AG04450 (cell line): ENCODE measurements around the gene ZSCAN29. TPM values are rescaled to one million over a fixed set of nuclear protein-coding genes. Genes with fewer than 3 reads are reported as not detected.

Source experiments
- CTCF ChIA-PET: fragments of 300-600, 350-600 bp; formaldehyde crosslinking; extraction: SDS; loops from one replicate; lab custom pipeline; 2022; ENCODE audit warnings: antibody characterized with exemption, inconsistent platforms; lab: Charles Lee
- POLR2A ChIA-PET: fragments of 350-600 bp; formaldehyde crosslinking; extraction: SDS; loops from one replicate; lab custom pipeline; 2021; ENCODE audit warnings: antibody characterized with exemption, inconsistent platforms; lab: Yijun Ruan, JAX
- DNase-seq: peaks from one replicate; pipeline ENCODE4 v3.0.0-alpha.2; 2011; ENCODE audit warnings: low read depth, low spot score
- H3K27ac ChIP-seq: one replicate; pipeline ENCODE4 v1.5.1; 2012; ENCODE audit warnings: low read depth, low read length, control low read depth
- H3K27me3 ChIP-seq: one replicate; pipeline ENCODE4 v1.6.0; 2012; ENCODE audit warnings: low read length; ENCODE audit not compliant: control insufficient read depth, insufficient read depth
- H3K4me3 ChIP-seq: 2 replicates; pipeline ENCODE4 v1.5.1; 2011; ENCODE audit warnings: mild to moderate bottlenecking, low read depth, low read length, control low read depth
- H3K9me3 ChIP-seq: 2 replicates; pipeline ENCODE4 v1.5.1; 2012; ENCODE audit warnings: low read length; ENCODE audit not compliant: control insufficient read depth, insufficient read depth
- polyA plus RNA-seq: library from polyadenylated mRNA; depleted of rRNA; stranded (reverse); fragments of >200 nt; gene quantifications from 2 replicates; pipeline ENCODE4 v1.2.3, GENCODE V29; 2011; rRNA removed
- TF ChIP-seq, protein P1 (sequence below): IDR thresholded peaks from 2 replicates; pipeline ENCODE4 v1.5.1; 2011; ENCODE audit warnings: low read depth, low read length, control low read depth, inconsistent platforms

The ZSCAN29 gene
- polyA plus RNA-seq, 1 experiment: 9.6 TPM

GRCh38 chr15:43312378-43312777 lies 58.5 kb downstream of the ZSCAN29 start:
- Histone ChIP-seq H3K27me3 (peaks cover 30% of the 10 kb centered on the region), H3K27ac (no peak overlapping the region), H3K4me3 (no peak overlapping the region), H3K9me3 (no peaks in the 10 kb centered on the region)
- DNase-seq: no peak
- TF ChIP-seq, protein P1, sequence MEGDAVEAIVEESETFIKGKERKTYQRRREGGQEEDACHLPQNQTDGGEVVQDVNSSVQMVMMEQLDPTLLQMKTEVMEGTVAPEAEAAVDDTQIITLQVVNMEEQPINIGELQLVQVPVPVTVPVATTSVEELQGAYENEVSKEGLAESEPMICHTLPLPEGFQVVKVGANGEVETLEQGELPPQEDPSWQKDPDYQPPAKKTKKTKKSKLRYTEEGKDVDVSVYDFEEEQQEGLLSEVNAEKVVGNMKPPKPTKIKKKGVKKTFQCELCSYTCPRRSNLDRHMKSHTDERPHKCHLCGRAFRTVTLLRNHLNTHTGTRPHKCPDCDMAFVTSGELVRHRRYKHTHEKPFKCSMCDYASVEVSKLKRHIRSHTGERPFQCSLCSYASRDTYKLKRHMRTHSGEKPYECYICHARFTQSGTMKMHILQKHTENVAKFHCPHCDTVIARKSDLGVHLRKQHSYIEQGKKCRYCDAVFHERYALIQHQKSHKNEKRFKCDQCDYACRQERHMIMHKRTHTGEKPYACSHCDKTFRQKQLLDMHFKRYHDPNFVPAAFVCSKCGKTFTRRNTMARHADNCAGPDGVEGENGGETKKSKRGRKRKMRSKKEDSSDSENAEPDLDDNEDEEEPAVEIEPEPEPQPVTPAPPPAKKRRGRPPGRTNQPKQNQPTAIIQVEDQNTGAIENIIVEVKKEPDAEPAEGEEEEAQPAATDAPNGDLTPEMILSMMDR: no peak
- CTCF ChIA-PET: no interaction called here
- POLR2A ChIA-PET: interaction anchor here (0.5 kb wide), 1 partner anchor 123 kb away, joined by 6 read pairs; no protein-coding TSS in a partner anchor

Other genes with a start within 250 kb of the ZSCAN29 start
- 4.3 and 4.8 TPM in 2 replicates for gene TMEM62, start 237.5 kb downstream of the ZSCAN29 start, polyA plus RNA-seq
- gene CCNDBP1, start 185.6 kb downstream of the ZSCAN29 start, polyA plus RNA-seq: 43.3 and 54.2 TPM in 2 replicates
- gene EPB42, start 150.0 kb downstream of the ZSCAN29 start, polyA plus RNA-seq: not detected in 2 replicates
- not detected in 2 replicates for gene TGM5, start 104.1 kb downstream of the ZSCAN29 start, polyA plus RNA-seq
- gene TGM7, start 68.8 kb downstream of the ZSCAN29 start, polyA plus RNA-seq: not detected in 2 replicates
- gene LCMT2, start 40.5 kb downstream of the ZSCAN29 start, polyA plus RNA-seq: 11.2 and 11.7 TPM in 2 replicates
- gene TUBGCP4, start 58 bp upstream of the ZSCAN29 start, polyA plus RNA-seq: 12.3 and 14.0 TPM in 2 replicates
- 76.6 and 85.6 TPM in 2 replicates for gene TP53BP1, start 122.1 kb upstream of the ZSCAN29 start, polyA plus RNA-seq
- gene MAP1A, start 146.6 kb upstream of the ZSCAN29 start, polyA plus RNA-seq: 48.5 and 52.9 TPM in 2 replicates
- gene PPIP5K1, start 219.2 kb upstream of the ZSCAN29 start, polyA plus RNA-seq: 19.3 and 20.6 TPM in 2 replicates
- 0.11 TPM in 1 of 2 replicates, not detected in the other for gene CKMT1B, start 223.0 kb upstream of the ZSCAN29 start, polyA plus RNA-seq
- not detected in 2 replicates for gene STRC, start 247.8 kb upstream of the ZSCAN29 start, polyA plus RNA-seq